GM19043 (cell line): ENCODE measurements around the gene TIGD4.

Source experiments
- ATAC-seq: cut with Tn5 transposase; IDR thresholded peaks from one replicate; pipeline ENCODE4 v1.9.1; 2021; ENCODE audit warnings: low read depth; ENCODE audit not compliant: unreplicated experiment

TIGD4 gene

GRCh38 chr4:152779513-152780266, at the start of gene TIGD4, which contains the start of gene ARFIP1:
TSS of gene TIGD4 (minus strand) at chr4:152779730. CDS start at chr4:152771004, 8,726 bp downstream.
TSS of gene ARFIP1 (plus strand) at chr4:152779954. CDS start at chr4:152829634, 49,680 bp downstream.
- ATAC-seq: peak; percentile 89

- no peak for ATAC-seq
These were observed 48.6 kb upstream of the TIGD4 start for GRCh38 chr4:152828122-152828521.

- ATAC-seq: no peak
These were observed 45.8 kb upstream of the TIGD4 start for GRCh38 chr4:152825336-152825735.

- ATAC-seq: no peak
These were observed 45.0 kb upstream of the TIGD4 start for GRCh38 chr4:152824561-152824960.

GRCh38 chr4:152822323-152822722, 42.8 kb upstream of the TIGD4 start:
- ATAC-seq: no peak

- ATAC-seq: no peak
These were observed 40.5 kb upstream of the TIGD4 start for GRCh38 chr4:152820073-152820472.

GRCh38 chr4:152819026-152819645, 39.6 kb upstream of the TIGD4 start:
- ATAC-seq: no peak

GRCh38 chr4:152817331-152817730, 37.8 kb upstream of the TIGD4 start:
- no peak for ATAC-seq

GRCh38 chr4:152815078-152815477, 35.5 kb upstream of the TIGD4 start:
- ATAC-seq: no peak

GRCh38 chr4:152810715-152811287, 31.3 kb upstream of the TIGD4 start:
- ATAC-seq: no peak

GRCh38 chr4:152808670-152809069, 29.1 kb upstream of the TIGD4 start:
- ATAC-seq: no peak

GRCh38 chr4:152807294-152807829, 27.8 kb upstream of the TIGD4 start:
- no peak for ATAC-seq

GRCh38 chr4:152806501-152807125, 27.1 kb upstream of the TIGD4 start:
- no peak for ATAC-seq

GRCh38 chr4:152805818-152806217, 26.3 kb upstream of the TIGD4 start:
- no peak for ATAC-seq

- ATAC-seq: no peak
These were observed 25.6 kb upstream of the TIGD4 start for GRCh38 chr4:152805071-152805650.

GRCh38 chr4:152803541-152803940, 24.0 kb upstream of the TIGD4 start:
- no peak for ATAC-seq

GRCh38 chr4:152795891-152796290, 16.4 kb upstream of the TIGD4 start:
- no peak for ATAC-seq

- no peak for ATAC-seq
These were observed 7.1 kb upstream of the TIGD4 start for GRCh38 chr4:152786627-152787026.

GRCh38 chr4:152785639-152786615, 6.4 kb upstream of the TIGD4 start:
- no peak for ATAC-seq
